ENCODE data around the gene COLEC12. TPM values are rescaled to one million over a fixed set of nuclear protein-coding genes. Genes with fewer than 3 reads are reported as not detected.

COLEC12 gene
- total RNA-seq, 1 experiment from 2014 or later: not detected

GRCh38 chr18:452816-453215 lies 47.7 kb downstream of the COLEC12 start (continued):
- TF ChIP-seq REST (IDR thresholded peaks at IDR 0.05; ENCODE audit: low read depth): no peak
- TF ChIP-seq, protein P1, sequence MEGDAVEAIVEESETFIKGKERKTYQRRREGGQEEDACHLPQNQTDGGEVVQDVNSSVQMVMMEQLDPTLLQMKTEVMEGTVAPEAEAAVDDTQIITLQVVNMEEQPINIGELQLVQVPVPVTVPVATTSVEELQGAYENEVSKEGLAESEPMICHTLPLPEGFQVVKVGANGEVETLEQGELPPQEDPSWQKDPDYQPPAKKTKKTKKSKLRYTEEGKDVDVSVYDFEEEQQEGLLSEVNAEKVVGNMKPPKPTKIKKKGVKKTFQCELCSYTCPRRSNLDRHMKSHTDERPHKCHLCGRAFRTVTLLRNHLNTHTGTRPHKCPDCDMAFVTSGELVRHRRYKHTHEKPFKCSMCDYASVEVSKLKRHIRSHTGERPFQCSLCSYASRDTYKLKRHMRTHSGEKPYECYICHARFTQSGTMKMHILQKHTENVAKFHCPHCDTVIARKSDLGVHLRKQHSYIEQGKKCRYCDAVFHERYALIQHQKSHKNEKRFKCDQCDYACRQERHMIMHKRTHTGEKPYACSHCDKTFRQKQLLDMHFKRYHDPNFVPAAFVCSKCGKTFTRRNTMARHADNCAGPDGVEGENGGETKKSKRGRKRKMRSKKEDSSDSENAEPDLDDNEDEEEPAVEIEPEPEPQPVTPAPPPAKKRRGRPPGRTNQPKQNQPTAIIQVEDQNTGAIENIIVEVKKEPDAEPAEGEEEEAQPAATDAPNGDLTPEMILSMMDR (IDR thresholded peaks at IDR 0.05 in 2 of 3, conservative IDR thresholded peaks at IDR 0.05 in 1 of 3; ENCODE audit: borderline replicate concordance in 1 of 3, insufficient read depth in 1 of 3, low read depth in 2 of 3, low read length in 2 of 3): no peak
- no peak for TF ChIP-seq JUND (IDR thresholded peaks at IDR 0.05)

GRCh38 chr18:449374-449773 lies 51.1 kb downstream of the COLEC12 start:
- intact Hi-C loops (cut with micrococcal nuclease): no loop called here
- Histone ChIP-seq H3K9ac (ENCODE audit: low read length) (no peak overlapping the region), H3K4me1 (ENCODE audit: control insufficient read depth in 1 of 2, insufficient read depth in 2 of 2, low read length in 2 of 2) (peaks cover 0 to 10% of the 10 kb centered on the region in 2 experiments; a peak in 2 of 4 replicates), H3K79me2 (ENCODE audit: insufficient read depth, low read length) (no peaks in the 10 kb centered on the region), H3K9me3 (ENCODE audit: control insufficient read depth in 1 of 2, insufficient read depth in 1 of 2, low read depth in 1 of 2, low read length in 2 of 2) (no peaks in the 10 kb centered on the region), H4K20me1 (ENCODE audit: insufficient read depth) (no peaks in the 10 kb centered on the region), H2AFZ (ENCODE audit: low read depth, low read length, poor library complexity, severe bottlenecking) (peak overlapping the region; percentile 90), H3K9me2 (ENCODE audit: insufficient read depth) (no peaks in the 10 kb centered on the region), H3K27ac (ENCODE audit: low read depth, low read length) (no peak overlapping the region), H3K4me3 (replicated peaks in 1 of 2; ENCODE audit: low read depth in 1 of 2, low read length in 2 of 2) (peak overlapping the region in 1 of 2 experiments; percentile 23; a peak in 2 of 4 replicates), H3K27me3 (ENCODE audit: insufficient read depth, low read length) (peaks cover 8% of the 10 kb centered on the region; the same call in 1 of the 2 replicates), H3K36me3 (ENCODE audit: control insufficient read depth in 1 of 2, insufficient read depth in 2 of 2, low read length in 2 of 2) (no peaks in the 10 kb centered on the region), H3K4me2 (ENCODE audit: low read length) (peak overlapping the region; percentile 66)
- ChIA-PET POLR2A (no interaction called here), RAD21 (ENCODE audit: low non-redundant PET in 1 of 2, low total read pairs in 2 of 2, uncharacterized antibody in 2 of 2, unreplicated experiment in 2 of 2) (no interaction called here), CTCF (no interaction called here)
- TF ChIP-seq MAX (IDR thresholded peaks at IDR 0.05): peak; percentile 57; the same call in 1 of the 2 replicates
- TF ChIP-seq, protein P1 (IDR thresholded peaks at IDR 0.05 in 2 of 3, conservative IDR thresholded peaks at IDR 0.05 in 1 of 3; ENCODE audit: borderline replicate concordance in 1 of 3, insufficient read depth in 1 of 3, low read depth in 2 of 3, low read length in 2 of 3): no peak
- BruUV-seq (replicated peaks): no TSS peak
- ATAC-seq (peak; percentile 99), DNase-seq (ENCODE audit: low read depth, low spot score) (peak; percentile 35)

Data from HCT116 (cell line).